Activated naive CD8-positive, alpha-beta T cell treated with anti-CD3 and anti-CD28 coated beads, Interleukin-2, amount 50 U/mL, for 16 hours (primary cell): ENCODE results near the gene RPL10A.
"Not testable (repeated sequence)": the region's sequence is repeated elsewhere in the genome, so short reads cannot be mapped to it uniquely, and the experiment has no call there.

ENCODE experiments used
- DNase-seq: peaks from one replicate; pipeline ENCODE4 v3.0.0-alpha.2; 2020; ENCODE audit warnings: low read depth, low spot score

RPL10A gene

GRCh38 chr6:35510916-35511561 lies 42.8 kb downstream of the RPL10A start:
- no peak for DNase-seq

- DNase-seq: no peak
Observed at GRCh38 chr6:35511562-35511941, 43.4 kb downstream of the RPL10A start.

DNA sequence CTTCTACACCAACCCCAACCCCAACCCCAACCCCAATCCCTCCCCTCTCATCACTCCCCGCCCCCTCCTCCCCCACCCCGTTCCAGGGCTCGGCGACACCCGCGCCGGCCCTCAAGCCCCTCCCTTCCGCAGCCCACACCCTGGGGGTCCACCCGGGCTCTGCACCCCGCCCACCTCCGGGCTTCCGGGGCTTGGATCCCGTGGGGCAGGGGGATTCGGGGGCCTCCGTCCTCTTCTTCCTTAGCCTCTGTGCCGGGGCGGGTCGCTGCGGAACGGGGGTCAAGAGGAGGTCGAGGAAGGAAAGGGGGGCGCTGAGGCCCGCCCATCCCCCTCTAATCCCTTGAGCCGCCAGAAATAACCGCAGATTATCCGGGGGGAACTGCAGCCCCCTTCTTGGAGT lies 43.8 kb downstream of the RPL10A start:
- no peak for DNase-seq

DNA sequence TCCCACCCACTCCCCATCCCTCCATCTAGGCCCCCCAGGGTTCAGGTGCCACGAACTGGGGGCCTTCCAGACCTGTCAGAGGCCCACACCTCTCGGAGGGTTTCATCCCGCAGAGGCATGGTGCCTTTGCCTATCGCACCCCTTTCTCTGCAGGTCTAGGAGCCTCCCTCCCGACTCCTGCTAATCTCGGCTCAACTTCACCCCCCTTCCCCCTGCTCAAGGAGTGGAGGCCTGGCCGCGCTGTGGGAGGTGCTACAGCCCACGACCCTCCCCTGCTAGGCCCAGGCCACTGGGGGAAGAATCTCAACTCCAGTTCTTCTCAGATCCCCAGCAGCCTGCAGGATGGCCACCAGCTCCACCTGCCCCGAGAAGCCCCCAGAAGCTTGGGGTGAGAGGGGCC lies 44.5 kb downstream of the RPL10A start, which contains the start of gene TULP1:
Gene TULP1 (minus strand): TSS at position 157 of the 400 bp plus-strand sequence. CDS start 38 bp downstream, at position 119.
- no peak for DNase-seq

DNA sequence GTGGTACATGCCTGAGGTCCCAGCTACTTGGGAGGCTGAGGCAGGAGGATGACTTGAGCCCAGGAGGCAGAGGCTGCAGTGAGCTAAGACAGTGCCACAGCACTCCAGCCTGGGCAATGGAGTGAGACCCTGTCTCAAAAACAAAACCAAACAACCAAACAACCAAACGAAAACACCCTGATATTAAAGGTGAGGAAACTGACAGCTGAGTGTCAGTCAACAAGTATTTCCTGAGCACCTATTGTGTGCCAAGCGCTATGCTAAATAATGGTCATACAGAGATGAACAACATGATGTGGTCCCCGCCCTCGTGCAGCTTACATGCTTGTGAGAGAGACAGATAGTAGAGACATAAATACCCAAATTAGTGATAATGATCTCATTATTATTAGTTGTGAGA lies 46.4 kb downstream of the RPL10A start:
- no peak for DNase-seq

DNA sequence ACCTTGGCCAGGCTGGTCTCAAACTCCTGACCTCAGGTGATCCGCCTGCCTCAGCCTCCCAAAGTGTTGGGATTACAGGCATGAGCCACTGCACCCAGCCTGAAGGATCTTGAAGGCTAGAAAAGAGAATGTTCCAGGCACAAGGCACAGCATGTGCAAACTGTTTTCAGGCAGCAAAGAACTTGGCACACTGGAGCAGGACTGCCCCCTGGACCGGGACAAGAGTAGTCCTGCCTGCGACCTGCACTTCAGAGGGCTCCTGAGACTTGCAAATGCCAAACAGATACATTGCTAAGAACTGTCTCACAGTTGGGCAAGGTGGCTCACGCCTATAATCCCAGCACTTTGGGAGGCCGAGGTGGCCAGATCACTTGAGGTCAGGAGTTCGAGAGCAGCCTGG lies 47.7 kb downstream of the RPL10A start:
- not testable (repeated sequence) for DNase-seq

DNA sequence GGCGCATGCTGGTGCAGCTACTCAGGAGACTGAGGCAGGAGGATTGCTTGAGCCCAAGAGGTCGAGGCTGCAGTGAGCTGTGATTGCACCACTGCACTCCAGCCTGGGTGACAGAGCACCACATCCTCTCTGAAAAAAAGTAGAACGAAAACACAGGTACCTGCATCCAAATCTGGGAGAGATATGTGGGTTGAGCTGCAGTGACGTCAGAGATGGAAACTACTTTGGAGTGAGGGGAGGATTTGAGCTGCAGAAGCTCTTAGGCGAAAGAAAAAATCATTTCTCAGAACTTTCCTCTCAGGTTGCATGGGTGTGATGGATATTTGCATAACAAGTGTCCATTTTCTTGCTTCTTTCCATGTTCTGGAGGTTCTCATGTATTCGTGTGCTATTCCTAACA lies 48.5 kb downstream of the RPL10A start:
- DNase-seq: no peak

GRCh38 chr6:35517978-35518377 lies 49.8 kb downstream of the RPL10A start:
- not testable (repeated sequence) for DNase-seq

- no peak for DNase-seq
Observed at GRCh38 chr6:35518566-35519312, 50.5 kb downstream of the RPL10A start.

GRCh38 chr6:35519313-35520015 lies 51.3 kb downstream of the RPL10A start:
- no peak for DNase-seq
